ENCODE measurements around the gene ADAM33. TPM values are rescaled to one million over a fixed set of nuclear protein-coding genes. Genes with fewer than 3 reads are reported as not detected.

Gene ADAM33
- total and polyA plus RNA-seq, 2 donors (not counting 1 experiment from before 2014, with no cell fraction given) = not detected

GRCh38 chr20:3629893-3630292, 51.9 kb downstream of the ADAM33 start:
- Mint-ChIP-seq H3K9me3 (ENCODE audit: insufficient read depth) (no peaks in the 10 kb centered on the region), H3K4me1 (no peaks in the 10 kb centered on the region), H3K27ac (no peak overlapping the region), H3K4me3 (no peak overlapping the region), H3K27me3 (no peaks in the 10 kb centered on the region)
- H3K36me3 ChIP-seq (replicated peaks in 1 of 2; ENCODE audit: control extremely low read depth in 1 of 2, control insufficient read depth in 1 of 2, extremely low read depth in 1 of 2, insufficient read depth in 2 of 2, low read length in 1 of 2) = peaks cover 2 to 8% of the 10 kb centered on the region in 2 experiments
- 83% methylated on average over 1 of the region's 2 CpGs for WGBS (ENCODE audit: insufficient coverage)
- H2AFZ ChIP-seq (ENCODE audit: insufficient read depth, low read depth, low read length, poor library complexity, severe bottlenecking) = no peak overlapping the region
- no peak for TF ChIP-seq EZH2 (IDR thresholded peaks at IDR 0.05; ENCODE audit: borderline replicate concordance, insufficient read depth, low read depth, low read length, poor library complexity, severe bottlenecking)
- TF ChIP-seq CTCF (IDR thresholded peaks at IDR 0.05) = no peak
- no peak overlapping the region for H3K4me2 ChIP-seq (replicated peaks; ENCODE audit: low read depth, low read length, poor library complexity, severe bottlenecking)
- no peaks in the 10 kb centered on the region for H4K20me1 ChIP-seq (ENCODE audit: control insufficient read depth, insufficient read depth, low read length, poor library complexity, severe bottlenecking)
- no peak overlapping the region for H3K9ac ChIP-seq (ENCODE audit: low read length)
- no peak overlapping the region for H3K4me3 ChIP-seq (ENCODE audit: control extremely low read depth in 1 of 5, extremely low read depth in 1 of 5, insufficient read depth in 1 of 5, low read depth in 2 of 5, low read length in 4 of 5)
- POLR2A ChIA-PET = no interaction called here
- intact Hi-C loops (cut with micrococcal nuclease) = no loop called here
- H3K27me3 ChIP-seq (replicated peaks in 1 of 4; ENCODE audit: control extremely low read depth in 1 of 4, control insufficient read depth in 3 of 4, insufficient read depth in 4 of 4, low read length in 3 of 4) = no peaks in the 10 kb centered on the region
- DNase-seq (no peak), ATAC-seq (ENCODE audit: low read depth) (no peak)
- no peaks in the 10 kb centered on the region for H3K79me2 ChIP-seq (ENCODE audit: control insufficient read depth, insufficient read depth, low read length)
- H3K27ac ChIP-seq (ENCODE audit: low read length in 2 of 2) = no peak overlapping the region
- CTCF ChIA-PET = no interaction called here
- no peaks in the 10 kb centered on the region for H3K4me1 ChIP-seq (ENCODE audit: control insufficient read depth in 2 of 2, insufficient read depth in 2 of 2, low read length in 2 of 2)
- H3K9me3 ChIP-seq (ENCODE audit: control extremely low read depth in 1 of 3, control insufficient read depth in 2 of 3, insufficient read depth in 1 of 3, low read length in 2 of 3) = no peaks in the 10 kb centered on the region

- no peaks in the 10 kb centered on the region for H3K79me2 ChIP-seq (ENCODE audit: control insufficient read depth, insufficient read depth, low read length)
- no peak overlapping the region for H3K27ac ChIP-seq (ENCODE audit: low read length in 2 of 2)
- H3K4me3 ChIP-seq (ENCODE audit: control extremely low read depth in 1 of 5, extremely low read depth in 1 of 5, insufficient read depth in 1 of 5, low read depth in 2 of 5, low read length in 4 of 5) = no peak overlapping the region
- H3K27ac Mint-ChIP-seq = no peak overlapping the region
- TF ChIP-seq CTCF (IDR thresholded peaks at IDR 0.05) = no peak
- DNase-seq = no peak
- H3K4me1 Mint-ChIP-seq = no peaks in the 10 kb centered on the region
- no peaks in the 10 kb centered on the region for H3K27me3 ChIP-seq (replicated peaks in 1 of 4; ENCODE audit: control extremely low read depth in 1 of 4, control insufficient read depth in 3 of 4, insufficient read depth in 4 of 4, low read length in 3 of 4)
- no peak overlapping the region for H3K4me2 ChIP-seq (replicated peaks; ENCODE audit: low read depth, low read length, poor library complexity, severe bottlenecking)
- ChIA-PET POLR2A (no interaction called here), CTCF (no interaction called here)
- no peaks in the 10 kb centered on the region for H3K27me3 Mint-ChIP-seq
- no peak overlapping the region for H3K4me3 Mint-ChIP-seq
- H4K20me1 ChIP-seq (ENCODE audit: control insufficient read depth, insufficient read depth, low read length, poor library complexity, severe bottlenecking) = no peaks in the 10 kb centered on the region
- 91% methylated on average over 13 of the region's 16 CpGs for WGBS (ENCODE audit: insufficient coverage)
- no peaks in the 10 kb centered on the region for H3K9me3 ChIP-seq (ENCODE audit: control extremely low read depth in 1 of 3, control insufficient read depth in 2 of 3, insufficient read depth in 1 of 3, low read length in 2 of 3)
- intact Hi-C loops (cut with micrococcal nuclease) = no loop called here
- no peaks in the 10 kb centered on the region for H3K9me3 Mint-ChIP-seq (ENCODE audit: insufficient read depth)
- ATAC-seq (ENCODE audit: low read depth) = no peak
- peaks cover 2 to 8% of the 10 kb centered on the region in 2 experiments for H3K36me3 ChIP-seq (replicated peaks in 1 of 2; ENCODE audit: control extremely low read depth in 1 of 2, control insufficient read depth in 1 of 2, extremely low read depth in 1 of 2, insufficient read depth in 2 of 2, low read length in 1 of 2)
- H3K9ac ChIP-seq (ENCODE audit: low read length) = no peak overlapping the region
- no peaks in the 10 kb centered on the region for H3K4me1 ChIP-seq (ENCODE audit: control insufficient read depth in 2 of 2, insufficient read depth in 2 of 2, low read length in 2 of 2)
- no peak overlapping the region for H2AFZ ChIP-seq (ENCODE audit: insufficient read depth, low read depth, low read length, poor library complexity, severe bottlenecking)
Measured at GRCh38 chr20:3628502-3629314, 53.1 kb downstream of the ADAM33 start.

Measured in B cell (primary cell).